GM20000 (cell line): Measurements from ENCODE around the gene COL23A1.

Experiments
- DNase-seq: peaks from one replicate; pipeline ENCODE4 v3.0.0; 2012; ENCODE audit warnings: low spot score
- CTCF ChIP-seq: IDR thresholded peaks from 2 replicates; pipeline ENCODE4 v1.5.1; 2012; ENCODE audit warnings: mild to moderate bottlenecking, control low read depth; ENCODE audit errors: extremely low read depth, missing control alignments

Gene COL23A1

GRCh38 chr5:178531786-178532185 lies 58.4 kb downstream of the COL23A1 start:
- DNase-seq = no peak
- no peak for TF ChIP-seq CTCF

- TF ChIP-seq CTCF = no peak
- DNase-seq = no peak
Observed at GRCh38 chr5:178530526-178530925, 59.7 kb downstream of the COL23A1 start.

- DNase-seq = no peak
- no peak for TF ChIP-seq CTCF
Observed at GRCh38 chr5:178529080-178529479, 61.1 kb downstream of the COL23A1 start.

- TF ChIP-seq CTCF = no peak
Observed at GRCh38 chr5:178527458-178528307, 62.5 kb downstream of the COL23A1 start.

GRCh38 chr5:178526773-178527457 lies 63.3 kb downstream of the COL23A1 start:
- TF ChIP-seq CTCF = no peak
- DNase-seq = no peak

More at GRCh38 chr5:178527458-178528307, 62.5 kb downstream of the COL23A1 start:
- DNase-seq = no peak

- no peak for TF ChIP-seq CTCF
- DNase-seq = no peak
Observed at GRCh38 chr5:178525906-178526732, 64.1 kb downstream of the COL23A1 start.
